ENCODE results near the gene ADGRB2. TPM values are rescaled to one million over a fixed set of nuclear protein-coding genes. Genes with fewer than 3 reads are reported as not detected.

Gene ADGRB2
- total RNA-seq, 1 experiment from 2014 or later: 1.5 TPM

DNA sequence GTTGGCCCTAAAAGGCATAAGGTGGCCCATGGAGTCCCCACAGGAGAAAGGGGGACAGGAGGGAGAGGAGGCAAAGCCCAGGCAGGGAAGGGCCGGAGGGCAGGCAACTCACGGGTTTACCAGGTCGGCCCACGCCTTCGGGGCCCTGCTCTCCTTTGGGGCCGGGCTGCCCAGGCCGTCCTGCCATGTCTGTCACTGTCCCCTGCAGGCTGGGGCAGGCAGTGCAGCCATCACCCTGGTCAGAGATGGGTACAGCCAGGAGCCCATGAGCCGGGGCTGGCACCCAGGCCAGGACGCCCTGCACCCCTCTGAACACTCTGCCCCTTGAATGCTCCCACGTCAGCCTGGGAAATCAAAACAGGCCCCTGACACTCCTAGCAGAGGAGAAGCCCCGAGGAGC lies 80.1 kb downstream of the ADGRB2 start:
- POLR2A ChIA-PET: interaction anchor here (0.6 kb wide), 1 partner anchor 18 kb away, joined by 3 read pairs; no protein-coding TSS in a partner anchor
- TF ChIP-seq, protein P1, sequence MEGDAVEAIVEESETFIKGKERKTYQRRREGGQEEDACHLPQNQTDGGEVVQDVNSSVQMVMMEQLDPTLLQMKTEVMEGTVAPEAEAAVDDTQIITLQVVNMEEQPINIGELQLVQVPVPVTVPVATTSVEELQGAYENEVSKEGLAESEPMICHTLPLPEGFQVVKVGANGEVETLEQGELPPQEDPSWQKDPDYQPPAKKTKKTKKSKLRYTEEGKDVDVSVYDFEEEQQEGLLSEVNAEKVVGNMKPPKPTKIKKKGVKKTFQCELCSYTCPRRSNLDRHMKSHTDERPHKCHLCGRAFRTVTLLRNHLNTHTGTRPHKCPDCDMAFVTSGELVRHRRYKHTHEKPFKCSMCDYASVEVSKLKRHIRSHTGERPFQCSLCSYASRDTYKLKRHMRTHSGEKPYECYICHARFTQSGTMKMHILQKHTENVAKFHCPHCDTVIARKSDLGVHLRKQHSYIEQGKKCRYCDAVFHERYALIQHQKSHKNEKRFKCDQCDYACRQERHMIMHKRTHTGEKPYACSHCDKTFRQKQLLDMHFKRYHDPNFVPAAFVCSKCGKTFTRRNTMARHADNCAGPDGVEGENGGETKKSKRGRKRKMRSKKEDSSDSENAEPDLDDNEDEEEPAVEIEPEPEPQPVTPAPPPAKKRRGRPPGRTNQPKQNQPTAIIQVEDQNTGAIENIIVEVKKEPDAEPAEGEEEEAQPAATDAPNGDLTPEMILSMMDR (IDR thresholded peaks at IDR 0.05; ENCODE audit: unreplicated experiment): peak; percentile 42
- H3K4me3 Mint-ChIP-seq (ENCODE audit: unreplicated experiment): no peak overlapping the region
- peak; percentile 32 for DNase-seq (ENCODE audit: unreplicated experiment)
- no peaks in the 10 kb centered on the region for H3K9me3 Mint-ChIP-seq (ENCODE audit: unreplicated experiment)
- peaks cover 13% of the 10 kb centered on the region for H3K36me3 Mint-ChIP-seq (ENCODE audit: insufficient read depth, unreplicated experiment)
- peaks cover 8% of the 10 kb centered on the region for H3K4me1 Mint-ChIP-seq (ENCODE audit: insufficient read depth, unreplicated experiment)
- intact Hi-C loops (cut with micrococcal nuclease): no loop called here
- BruUV-seq (replicated peaks): no TSS peak
- no peaks in the 10 kb centered on the region for H3K27me3 Mint-ChIP-seq (ENCODE audit: insufficient read depth, unreplicated experiment)
- H3K27ac Mint-ChIP-seq (ENCODE audit: low read depth, unreplicated experiment): no peak overlapping the region
- CTCF ChIA-PET: no interaction called here

DNA sequence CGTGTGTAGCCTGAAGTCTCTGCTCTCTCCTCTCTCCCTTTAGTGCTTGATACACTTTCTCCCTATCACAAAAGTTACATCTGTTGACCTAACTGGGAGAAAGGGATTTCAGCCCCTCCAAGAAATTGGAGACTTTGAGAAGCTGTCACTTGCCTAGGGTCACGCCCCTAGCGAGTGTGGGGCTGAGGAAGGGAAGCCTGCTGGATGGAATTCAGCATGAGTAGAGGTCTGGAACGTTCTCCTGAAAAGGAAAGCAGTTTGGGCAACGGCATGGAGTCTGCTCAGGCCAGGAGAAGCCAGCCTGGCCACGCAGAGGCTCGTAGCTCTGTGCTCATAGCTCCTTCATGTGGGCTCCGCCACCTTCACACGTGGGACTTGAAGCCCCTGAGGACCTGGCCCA lies 82.7 kb downstream of the ADGRB2 start:
- POLR2A ChIA-PET: interaction anchor here (0.6 to 1.0 kb wide), 2 partner anchors 11 to 155 kb away, joined by 3 read pairs; no protein-coding TSS in a partner anchor
- peaks cover 18% of the 10 kb centered on the region for H3K36me3 Mint-ChIP-seq (ENCODE audit: insufficient read depth, unreplicated experiment)
- H3K27ac Mint-ChIP-seq (ENCODE audit: low read depth, unreplicated experiment): no peak overlapping the region
- intact Hi-C loops (cut with micrococcal nuclease): no loop called here
- BruUV-seq (replicated peaks): no TSS peak
- DNase-seq (ENCODE audit: unreplicated experiment): no peak
- TF ChIP-seq, protein P1 (IDR thresholded peaks at IDR 0.05; ENCODE audit: unreplicated experiment): no peak
- no peaks in the 10 kb centered on the region for H3K4me1 Mint-ChIP-seq (ENCODE audit: insufficient read depth, unreplicated experiment)
- H3K9me3 Mint-ChIP-seq (ENCODE audit: unreplicated experiment): no peaks in the 10 kb centered on the region
- no peaks in the 10 kb centered on the region for H3K27me3 Mint-ChIP-seq (ENCODE audit: insufficient read depth, unreplicated experiment)
- CTCF ChIA-PET: interaction anchor here (0.9 kb wide), 1 partner anchor 107 kb away, joined by 3 read pairs; no protein-coding TSS in a partner anchor
- H3K4me3 Mint-ChIP-seq (ENCODE audit: unreplicated experiment): no peak overlapping the region

DNA sequence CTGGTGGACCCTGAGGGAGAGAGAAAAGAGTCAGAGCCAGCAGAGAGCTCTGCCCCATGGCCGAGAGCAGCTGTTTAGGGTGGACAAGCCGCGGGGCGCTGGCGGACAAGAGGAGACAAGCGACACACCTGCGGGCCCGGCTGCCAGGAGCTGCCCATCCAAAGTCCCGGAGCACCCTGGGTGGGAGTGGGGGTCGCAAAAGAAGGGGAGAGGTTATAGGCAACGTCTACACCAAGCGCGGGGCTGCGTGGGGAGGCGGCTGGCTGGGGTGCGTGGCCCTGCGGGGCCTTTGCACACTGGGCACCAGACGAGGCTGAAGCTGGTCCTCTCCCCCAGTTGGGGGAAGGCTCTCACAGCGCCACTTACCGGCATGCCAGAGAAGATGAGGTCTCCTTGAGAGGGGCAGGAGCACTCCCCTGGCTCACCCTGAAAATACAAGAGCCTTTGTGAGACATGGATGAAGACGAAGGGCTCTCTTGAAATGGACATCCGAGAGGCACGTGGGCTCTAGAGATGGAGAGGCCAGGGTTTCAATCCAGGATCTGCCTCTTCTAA lies 84.4 kb downstream of the ADGRB2 start:
- ChIA-PET POLR2A (interaction anchor here (1.0 to 1.9 kb wide), 3 partner anchors 9 to 41 kb away, joined by 3 to 6 read pairs (median 4); no protein-coding TSS in a partner anchor), CTCF (interaction anchor here (0.6 to 1.4 kb wide), 2 partner anchors 9 to 720 kb away, joined by 3 to 5 read pairs; no protein-coding TSS in a partner anchor)
- no peak overlapping the region for H3K4me3 Mint-ChIP-seq (ENCODE audit: unreplicated experiment)

DNA sequence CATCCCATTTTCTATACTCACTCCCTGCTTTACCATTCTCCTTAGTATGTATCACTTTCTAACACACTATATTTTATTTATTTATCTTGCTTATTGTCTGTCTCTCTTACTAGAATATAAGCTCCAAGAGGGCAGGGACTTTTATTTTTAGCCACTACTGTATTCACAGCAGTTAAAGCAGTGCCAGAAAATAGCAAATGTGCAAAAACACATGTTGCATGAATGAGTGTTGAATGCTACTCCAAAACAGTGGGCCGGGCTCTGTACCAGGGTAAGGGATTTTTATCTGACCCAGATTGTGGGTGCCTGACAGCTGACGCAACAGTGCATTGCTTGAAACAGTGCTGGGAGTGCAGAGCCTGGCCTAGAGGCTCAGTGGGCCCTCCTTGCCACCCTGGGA lies 85.0 kb downstream of the ADGRB2 start:
- Mint-ChIP-seq H3K9me3 (ENCODE audit: unreplicated experiment) (no peaks in the 10 kb centered on the region), H3K27ac (ENCODE audit: low read depth, unreplicated experiment) (peak overlapping the region; percentile 14), H3K4me3 (ENCODE audit: unreplicated experiment) (no peak overlapping the region), H3K4me1 (ENCODE audit: insufficient read depth, unreplicated experiment) (no peaks in the 10 kb centered on the region), H3K36me3 (ENCODE audit: insufficient read depth, unreplicated experiment) (peaks cover 15% of the 10 kb centered on the region), H3K27me3 (ENCODE audit: insufficient read depth, unreplicated experiment) (no peaks in the 10 kb centered on the region)
- ChIA-PET POLR2A (interaction anchor here (1.0 to 1.9 kb wide), 4 partner anchors 9 to 41 kb away, joined by 3 to 6 read pairs (median 4); no protein-coding TSS in a partner anchor), CTCF (interaction anchor here (0.6 to 1.4 kb wide), 3 partner anchors 9 to 721 kb away, joined by 3 to 5 read pairs (median 3); no protein-coding TSS in a partner anchor)
- intact Hi-C loops (cut with micrococcal nuclease): no loop called here
- TF ChIP-seq, protein P1 (IDR thresholded peaks at IDR 0.05; ENCODE audit: unreplicated experiment): no peak
- no peak for DNase-seq (ENCODE audit: unreplicated experiment)
- BruUV-seq (replicated peaks): no TSS peak

More for the DNA sequence above, 84.4 kb downstream of the ADGRB2 start:
- no peak for DNase-seq (ENCODE audit: unreplicated experiment)
- H3K9me3 Mint-ChIP-seq (ENCODE audit: unreplicated experiment): no peaks in the 10 kb centered on the region
- no peaks in the 10 kb centered on the region for H3K27me3 Mint-ChIP-seq (ENCODE audit: insufficient read depth, unreplicated experiment)
- BruUV-seq (replicated peaks): no TSS peak
- intact Hi-C loops (cut with micrococcal nuclease): no loop called here
- TF ChIP-seq, protein P1 (IDR thresholded peaks at IDR 0.05; ENCODE audit: unreplicated experiment): no peak
- H3K36me3 Mint-ChIP-seq (ENCODE audit: insufficient read depth, unreplicated experiment): peaks cover 16% of the 10 kb centered on the region
- no peaks in the 10 kb centered on the region for H3K4me1 Mint-ChIP-seq (ENCODE audit: insufficient read depth, unreplicated experiment)
- H3K27ac Mint-ChIP-seq (ENCODE audit: low read depth, unreplicated experiment): no peak overlapping the region
